ENCODE measurements around the gene KLHL10.

- TF ChIP-seq CTCF (IDR thresholded peaks at IDR 0.05) (no peak), POLR2A (IDR thresholded peaks at IDR 0.05) (no peak)
Observed at GRCh38 chr17:41893384-41893783, 55.8 kb downstream of the KLHL10 start.

Data from esophagus squamous epithelium (tissue), 4 donors.